Mononuclear cell (primary cell): Measurements from ENCODE around the gene DPYSL5. TPM values are rescaled to one million over a fixed set of nuclear protein-coding genes. Genes with fewer than 3 reads are reported as not detected.

Experiments
- H3K27me3 ChIP-seq: 2 replicates; pipeline ENCODE4 v1.6.0; 2011; ENCODE audit warnings: low read length, control low read depth; ENCODE audit not compliant: insufficient read depth
- H3K4me1 ChIP-seq: 2 replicates; pipeline ENCODE4 v1.5.1; 2011; ENCODE audit warnings: mild to moderate bottlenecking, low read length, control low read depth; ENCODE audit not compliant: insufficient read depth
- H3K4me3 ChIP-seq: 2 replicates; pipeline ENCODE4 v1.5.1; 2011; ENCODE audit warnings: mild to moderate bottlenecking, low read length, moderate library complexity
- H3K9me3 ChIP-seq: 2 replicates; pipeline ENCODE4 v1.5.1; 2011; ENCODE audit warnings: low read depth, mild to moderate bottlenecking, control low read depth, low read length
- total RNA-seq: library from RNA; depleted of rRNA; stranded (reverse); fragments of >200 nt; gene quantifications from one replicate; pipeline ENCODE4 v1.2.3, GENCODE V29; 2012

DPYSL5 gene
- total RNA-seq, 1 donor: not detected

- H3K4me3 ChIP-seq: no peak overlapping the region
- peaks cover 2% of the 10 kb centered on the region for H3K4me1 ChIP-seq
- no peaks in the 10 kb centered on the region for H3K9me3 ChIP-seq
- peaks cover 9% of the 10 kb centered on the region for H3K27me3 ChIP-seq
Observed at GRCh38 chr2:26964446-26965130, 116.7 kb downstream of the DPYSL5 start.

GRCh38 chr2:26968001-26968400 lies 120.1 kb downstream of the DPYSL5 start:
- H3K4me1 ChIP-seq: peaks cover 18% of the 10 kb centered on the region

GRCh38 chr2:26969077-26969844 lies 121.3 kb downstream of the DPYSL5 start:
- Histone ChIP-seq H3K4me3 (no peak overlapping the region), H3K4me1 (peaks cover 18% of the 10 kb centered on the region), H3K9me3 (no peaks in the 10 kb centered on the region), H3K27me3 (peaks cover 14% of the 10 kb centered on the region)

More at GRCh38 chr2:26968001-26968400, 120.1 kb downstream of the DPYSL5 start:
- Histone ChIP-seq H3K9me3 (no peaks in the 10 kb centered on the region), H3K27me3 (peaks cover 12% of the 10 kb centered on the region), H3K4me3 (no peak overlapping the region)

- Histone ChIP-seq H3K27me3 (peaks cover 14% of the 10 kb centered on the region), H3K9me3 (no peaks in the 10 kb centered on the region), H3K4me1 (peaks cover 18% of the 10 kb centered on the region), H3K4me3 (peak within 1 kb of the TSS; percentile 52)
Observed at GRCh38 chr2:26970244-26970927, 122.5 kb downstream of the DPYSL5 start, which contains the start of gene MAPRE3. TSS of gene MAPRE3 (plus strand) at chr2:26970637. CDS start at chr2:27022219, 51,582 bp downstream.

- H3K4me1 ChIP-seq: peaks cover 18% of the 10 kb centered on the region
- H3K4me3 ChIP-seq: peak overlapping the region; percentile 52
- H3K27me3 ChIP-seq: peaks cover 14% of the 10 kb centered on the region
- no peaks in the 10 kb centered on the region for H3K9me3 ChIP-seq
Observed at GRCh38 chr2:26970928-26971627, 123.1 kb downstream of the DPYSL5 start.

DNA sequence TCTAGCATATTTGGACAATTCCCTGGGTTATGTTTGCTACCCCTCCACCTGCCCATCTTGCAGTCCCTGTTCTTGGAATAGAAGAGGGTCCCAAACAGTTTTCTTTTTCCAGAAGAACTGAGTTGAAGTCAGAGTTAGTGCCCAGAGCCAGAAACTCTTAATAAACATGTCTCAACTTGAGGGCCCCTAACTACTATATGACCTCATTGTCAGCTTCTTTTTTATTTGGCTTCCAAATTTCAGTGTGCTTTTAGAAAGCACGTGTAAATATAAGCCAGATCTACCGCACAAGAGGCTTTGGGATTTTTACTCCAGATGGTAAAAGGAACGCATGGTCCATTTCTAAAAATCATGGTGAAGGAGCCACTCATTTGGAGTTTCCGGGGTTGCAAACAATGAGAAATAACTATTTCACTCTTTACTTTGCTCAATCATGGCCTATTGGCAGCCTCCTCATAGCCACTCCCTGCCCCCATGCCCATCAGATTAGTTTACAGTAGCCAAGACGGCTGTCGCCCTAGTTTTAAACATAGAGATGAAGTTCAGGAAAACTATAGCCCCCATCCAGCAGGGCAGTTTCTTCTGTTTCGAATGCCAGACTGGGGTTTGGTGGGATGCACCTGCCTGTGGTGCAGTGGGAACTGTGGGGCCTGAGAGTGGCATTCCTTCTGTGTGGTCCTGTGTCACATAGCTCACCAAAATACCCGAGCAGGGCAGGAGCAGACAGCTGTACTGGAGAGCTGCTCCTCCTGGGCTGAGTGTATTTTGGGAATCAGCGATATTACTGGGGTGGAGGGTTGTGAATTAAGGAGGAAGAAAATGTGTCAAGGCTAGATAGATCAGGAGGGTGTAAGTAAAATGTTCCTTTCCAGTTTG lies 124.2 kb downstream of the DPYSL5 start:
- Histone ChIP-seq H3K9me3 (no peaks in the 10 kb centered on the region), H3K4me3 (no peak overlapping the region), H3K4me1 (peaks cover 18% of the 10 kb centered on the region), H3K27me3 (peaks cover 14% of the 10 kb centered on the region)

- H3K4me1 ChIP-seq: peaks cover 18% of the 10 kb centered on the region
Observed at GRCh38 chr2:26974352-26974751, 126.4 kb downstream of the DPYSL5 start.

DNA sequence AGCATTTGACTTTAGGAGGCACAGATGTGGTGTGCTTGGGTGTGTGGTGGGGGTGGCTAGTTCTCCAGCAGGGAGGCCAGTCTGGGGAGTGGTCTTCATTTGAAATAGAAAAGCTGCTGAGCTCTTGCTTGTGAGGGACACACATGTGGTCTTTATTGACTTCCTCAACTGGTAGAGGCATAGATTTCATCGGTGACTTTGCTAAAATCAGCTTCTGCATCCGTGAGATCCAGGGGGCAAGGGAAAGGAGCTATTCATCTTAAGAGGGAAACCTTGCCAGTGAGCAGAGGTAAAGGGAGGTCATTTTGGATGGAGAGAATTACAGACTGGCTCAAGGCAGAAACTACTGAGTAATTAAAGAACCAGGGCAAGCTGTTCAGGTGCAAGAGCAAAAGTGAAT lies 127.2 kb downstream of the DPYSL5 start:
- Histone ChIP-seq H3K27me3 (peaks cover 5% of the 10 kb centered on the region), H3K9me3 (no peaks in the 10 kb centered on the region), H3K4me1 (peaks cover 12% of the 10 kb centered on the region), H3K4me3 (no peak overlapping the region)

More at GRCh38 chr2:26974352-26974751, 126.4 kb downstream of the DPYSL5 start:
- Histone ChIP-seq H3K9me3 (no peaks in the 10 kb centered on the region), H3K27me3 (peaks cover 7% of the 10 kb centered on the region), H3K4me3 (no peak overlapping the region)

GRCh38 chr2:26975656-26976055 lies 127.7 kb downstream of the DPYSL5 start:
- H3K9me3 ChIP-seq: no peaks in the 10 kb centered on the region

DNA sequence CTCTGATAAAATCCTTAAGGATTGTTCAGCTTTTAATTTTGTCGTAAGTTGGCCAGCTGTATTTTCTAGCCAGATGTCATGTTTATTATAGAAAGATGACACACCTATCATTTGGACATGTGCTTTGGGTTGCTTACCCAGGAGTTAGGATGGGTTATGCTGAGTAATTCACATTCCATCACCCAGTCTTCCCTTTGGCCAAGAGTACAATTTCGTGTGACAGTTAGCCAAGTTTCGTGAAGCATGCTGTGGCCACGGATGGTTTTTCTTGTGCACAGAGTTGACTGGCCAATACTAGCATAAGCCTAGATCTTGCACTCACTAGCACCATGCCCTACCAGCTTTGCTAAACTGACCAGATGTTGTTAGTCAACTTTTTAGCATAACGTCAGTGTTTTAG lies 128.3 kb downstream of the DPYSL5 start:
- no peaks in the 10 kb centered on the region for H3K9me3 ChIP-seq
- peaks cover 7% of the 10 kb centered on the region for H3K4me1 ChIP-seq
- peaks cover 5% of the 10 kb centered on the region for H3K27me3 ChIP-seq
- H3K4me3 ChIP-seq: no peak overlapping the region

More at GRCh38 chr2:26975656-26976055, 127.7 kb downstream of the DPYSL5 start:
- Histone ChIP-seq H3K4me3 (no peak overlapping the region), H3K4me1 (peaks cover 11% of the 10 kb centered on the region), H3K27me3 (peaks cover 5% of the 10 kb centered on the region)

DNA sequence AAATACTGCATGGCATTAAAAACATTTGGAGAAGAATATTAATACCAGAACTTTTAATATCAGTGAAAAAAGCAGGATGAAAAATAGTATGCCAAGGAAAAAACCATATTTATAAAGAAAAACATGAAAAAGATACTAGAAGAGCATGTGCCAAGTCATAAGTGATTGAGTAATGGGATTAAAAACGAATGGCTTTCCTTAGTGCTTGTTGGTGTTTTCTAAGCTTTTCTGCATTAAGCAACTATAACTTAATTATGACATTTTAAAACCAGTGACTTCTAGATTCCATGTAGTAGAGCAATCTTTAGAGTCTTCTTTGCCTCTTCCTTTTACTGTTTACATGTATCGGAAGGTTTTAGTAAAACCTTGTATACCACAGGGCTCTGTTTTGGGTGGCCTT lies 129.1 kb downstream of the DPYSL5 start:
- Histone ChIP-seq H3K9me3 (no peaks in the 10 kb centered on the region), H3K4me3 (no peak overlapping the region), H3K27me3 (peaks cover 5% of the 10 kb centered on the region)

GRCh38 chr2:26978061-26978596 lies 130.2 kb downstream of the DPYSL5 start:
- Histone ChIP-seq H3K4me1 (no peaks in the 10 kb centered on the region), H3K27me3 (peaks cover under 1% of the 10 kb centered on the region), H3K9me3 (no peaks in the 10 kb centered on the region), H3K4me3 (no peak overlapping the region)

More for the DNA sequence above, 129.1 kb downstream of the DPYSL5 start:
- H3K4me1 ChIP-seq: no peaks in the 10 kb centered on the region

- H3K4me3 ChIP-seq: no peak overlapping the region
- H3K9me3 ChIP-seq: no peaks in the 10 kb centered on the region
- H3K27me3 ChIP-seq: no peaks in the 10 kb centered on the region
- no peaks in the 10 kb centered on the region for H3K4me1 ChIP-seq
Observed at GRCh38 chr2:26979741-26980140, 131.8 kb downstream of the DPYSL5 start.
